ENCODE measurements around the gene TRPC4. TPM values are rescaled to one million over a fixed set of nuclear protein-coding genes. Genes with fewer than 3 reads are reported as not detected.

Gene TRPC4
- total RNA-seq (under 1 TPM in 4 of 7 donors, not detected in 3; 0.13 to 0.42 (median 0.25) TPM), polyA plus RNA-seq (under 1 TPM in 2 of 3 donors, not detected in 1; 0.06 to 0.10 TPM)
- long read RNA-seq, donor 1, result 0 reads
- long read RNA-seq, donor 2, result 0 reads

- Histone ChIP-seq H3K4me3 (peak within 1 kb of the TSS in 6 of 8 donors; percentile 0 to 53 (median 20)), H3K27me3 (replicated peaks in 1 of 7) (peaks cover 0 to 38% (median 14%) of the 10 kb centered on the region in 7 donors), H3K27ac (no peak within 1 kb of the TSS), H3K36me3 (no peaks in the 10 kb centered on the region), H3K9me3 (no peaks in the 10 kb centered on the region), H3K4me1 (peaks cover 0 to 14% (median 7%) of the 10 kb centered on the region in 6 donors)
- peak; percentile 67 for DNase-seq
- WGBS, 5 donors, result 4 to 11% (median 5%) methylated on average over 10 to 43 of the region's 43 CpGs
- intact Hi-C loops (cut with DNase I; ENCODE audit: low total_unique reads), result no loop called here
- no peak for TF ChIP-seq CTCF (IDR thresholded peaks at IDR 0.05 in 8 of 11, conservative IDR thresholded peaks at IDR 0.05 in 3 of 11)
- TF ChIP-seq POLR2A (IDR thresholded peaks at IDR 0.05), result no peak
- TF ChIP-seq POLR2AphosphoS5 (IDR thresholded peaks at IDR 0.05), result no peak
Observed at GRCh38 chr13:37869756-37870488, at the start of gene TRPC4. TSS of gene TRPC4 (minus strand) at chr13:37869772. CDS start at chr13:37783333, 86,439 bp downstream.

GRCh38 chr13:37918751-37919150 is 49.2 kb upstream of the TRPC4 start:
- no peaks in the 10 kb centered on the region for H3K27me3 ChIP-seq (replicated peaks in 1 of 7)
- no peaks in the 10 kb centered on the region for H3K36me3 ChIP-seq
- no peak for DNase-seq
- H3K9me3 ChIP-seq, result peaks cover 0 to 17% (median 2%) of the 10 kb centered on the region in 8 donors
- intact Hi-C loops (cut with DNase I; ENCODE audit: low total_unique reads), result no loop called here
- H3K4me3 ChIP-seq, result no peak overlapping the region
- no peak overlapping the region for H3K27ac ChIP-seq
- H3K4me1 ChIP-seq, result no peaks in the 10 kb centered on the region
- TF ChIP-seq POLR2AphosphoS5 (IDR thresholded peaks at IDR 0.05), result no peak
- no peak for TF ChIP-seq CTCF (IDR thresholded peaks at IDR 0.05 in 8 of 11, conservative IDR thresholded peaks at IDR 0.05 in 3 of 11)
- no peak for TF ChIP-seq POLR2A (IDR thresholded peaks at IDR 0.05)
- 57 to 63% (median 59%) methylated on average over 4 of the region's 4 CpGs for WGBS, 5 donors

GRCh38 chr13:37918116-37918714 is 48.6 kb upstream of the TRPC4 start:
- peaks cover 0 to 17% (median 2%) of the 10 kb centered on the region in 8 donors for H3K9me3 ChIP-seq
- no peaks in the 10 kb centered on the region for H3K27me3 ChIP-seq (replicated peaks in 1 of 7)
- no peak for DNase-seq
- no peaks in the 10 kb centered on the region for H3K4me1 ChIP-seq
- intact Hi-C loops (cut with DNase I; ENCODE audit: low total_unique reads), result no loop called here
- WGBS, 5 donors, result 53 to 64% (median 56%) methylated on average over 3 of the region's 3 CpGs
- TF ChIP-seq CTCF (IDR thresholded peaks at IDR 0.05 in 8 of 11, conservative IDR thresholded peaks at IDR 0.05 in 3 of 11) (no peak), POLR2AphosphoS5 (IDR thresholded peaks at IDR 0.05) (no peak), POLR2A (IDR thresholded peaks at IDR 0.05) (no peak)
- H3K4me3 ChIP-seq, result no peak overlapping the region
- no peak overlapping the region for H3K27ac ChIP-seq
- H3K36me3 ChIP-seq, result no peaks in the 10 kb centered on the region

GRCh38 chr13:37914781-37915391 is 45.3 kb upstream of the TRPC4 start:
- intact Hi-C loops (cut with DNase I; ENCODE audit: low total_unique reads), result no loop called here
- DNase-seq, result no peak
- H3K4me1 ChIP-seq, result no peaks in the 10 kb centered on the region
- no peaks in the 10 kb centered on the region for H3K36me3 ChIP-seq
- no peak for TF ChIP-seq POLR2A (IDR thresholded peaks at IDR 0.05)
- TF ChIP-seq CTCF (IDR thresholded peaks at IDR 0.05 in 8 of 11, conservative IDR thresholded peaks at IDR 0.05 in 3 of 11), result no peak
- peaks cover 0 to 17% (median 2%) of the 10 kb centered on the region in 8 donors for H3K9me3 ChIP-seq
- WGBS, 5 donors, result 27 to 80% (median 56%) methylated on average over 2 of the region's 2 CpGs
- H3K27ac ChIP-seq, result no peak overlapping the region
- no peak overlapping the region for H3K4me3 ChIP-seq
- no peaks in the 10 kb centered on the region for H3K27me3 ChIP-seq (replicated peaks in 1 of 7)

Measured in spleen (tissue), 13 donors.